IPS DF 6.9 (cell line): ENCODE measurements around the gene CAMTA1.

Experiments used
- DNase-seq: peaks from one replicate; pipeline ENCODE4 v3.0.0-alpha.2; 2013; ENCODE audit warnings: low read depth, low spot score
- H3K27ac ChIP-seq: one replicate; pipeline ENCODE4 v1.5.1; 2013; ENCODE audit warnings: low read length, control low read depth
- H3K27me3 ChIP-seq: 2 replicates; pipeline ENCODE4 v1.6.1; 2013; ENCODE audit warnings: mild to moderate bottlenecking, low read length; ENCODE audit not compliant: control insufficient read depth, insufficient read depth
- H3K36me3 ChIP-seq: 2 replicates; pipeline ENCODE4 v1.6.1; 2013; ENCODE audit warnings: low read length; ENCODE audit not compliant: control insufficient read depth, insufficient read depth
- H3K4me1 ChIP-seq: 2 replicates; pipeline ENCODE4 v1.6.1; 2013; ENCODE audit warnings: low read length; ENCODE audit not compliant: control insufficient read depth, insufficient read depth
- H3K4me3 ChIP-seq: 2 replicates; pipeline ENCODE4 v1.5.1; 2013; ENCODE audit warnings: mild to moderate bottlenecking, low read length
- H3K9me3 ChIP-seq: 2 replicates; pipeline ENCODE4 v1.6.1; 2013; ENCODE audit warnings: low read length, inconsistent platforms; ENCODE audit not compliant: control insufficient read depth, insufficient read depth
- WGBS: extraction: QIAGEN DNeasy Blood & Tissue Kit; methylation state at CpG from one replicate; pipeline ENCODE4 v1.1.7; 2013; ENCODE audit warnings: mixed read lengths, missing lambda C conversion rate; ENCODE audit not compliant: insufficient read length, insufficient coverage; 5-methylcytosine and 5-hydroxymethylcytosine counted together

The CAMTA1 gene

GRCh38 chr1:7485086-7485780, 700.0 kb downstream of the CAMTA1 start:
- Histone ChIP-seq H3K27me3 (no peaks in the 10 kb centered on the region), H3K4me3 (no peak overlapping the region), H3K36me3 (no peaks in the 10 kb centered on the region; the same call in 1 of the 2 replicates), H3K4me1 (peaks cover 2% of the 10 kb centered on the region), H3K27ac (no peak overlapping the region), H3K9me3 (no peaks in the 10 kb centered on the region)
- no peak for DNase-seq
- no CpG with 5 or more reads among the region's 10 CpGs for WGBS

GRCh38 chr1:7485826-7486225, 700.6 kb downstream of the CAMTA1 start:
- DNase-seq, result no peak
- no peaks in the 10 kb centered on the region; the same call in 1 of the 2 replicates for H3K36me3 ChIP-seq
- no CpG with 5 or more reads among the region's 6 CpGs for WGBS
- no peaks in the 10 kb centered on the region for H3K27me3 ChIP-seq
- H3K9me3 ChIP-seq, result no peaks in the 10 kb centered on the region
- peaks cover 2% of the 10 kb centered on the region for H3K4me1 ChIP-seq
- H3K27ac ChIP-seq, result no peak overlapping the region
- H3K4me3 ChIP-seq, result no peak overlapping the region

- no peak overlapping the region for H3K27ac ChIP-seq
- no peaks in the 10 kb centered on the region for H3K9me3 ChIP-seq
- no peak for DNase-seq
- no CpG with 5 or more reads among the region's 8 CpGs for WGBS
- no peaks in the 10 kb centered on the region for H3K27me3 ChIP-seq
- peaks cover 4% of the 10 kb centered on the region for H3K4me1 ChIP-seq
- no peaks in the 10 kb centered on the region; the same call in 1 of the 2 replicates for H3K36me3 ChIP-seq
- no peak overlapping the region for H3K4me3 ChIP-seq
Measured at GRCh38 chr1:7487766-7488474, 702.7 kb downstream of the CAMTA1 start.

GRCh38 chr1:7488475-7488842, 703.2 kb downstream of the CAMTA1 start:
- WGBS, result no CpG with 5 or more reads among the region's 1 CpG
- Histone ChIP-seq H3K36me3 (no peaks in the 10 kb centered on the region; the same call in 1 of the 2 replicates), H3K27ac (no peak overlapping the region), H3K4me3 (no peak overlapping the region), H3K27me3 (no peaks in the 10 kb centered on the region), H3K9me3 (no peaks in the 10 kb centered on the region), H3K4me1 (peaks cover 3% of the 10 kb centered on the region; the same call in 1 of the 2 replicates)
- no peak for DNase-seq

- H3K4me1 ChIP-seq, result peaks cover 3% of the 10 kb centered on the region; the same call in 1 of the 2 replicates
- H3K27ac ChIP-seq, result no peak overlapping the region
- no peaks in the 10 kb centered on the region for H3K27me3 ChIP-seq
- WGBS, result no CpG with 5 or more reads among the region's 13 CpGs
- no peak for DNase-seq
- H3K4me3 ChIP-seq, result no peak overlapping the region
- H3K36me3 ChIP-seq, result no peaks in the 10 kb centered on the region
- H3K9me3 ChIP-seq, result no peaks in the 10 kb centered on the region
Measured at GRCh38 chr1:7489586-7489985, 704.3 kb downstream of the CAMTA1 start.

- no CpG with 5 or more reads among the region's 10 CpGs for WGBS
- Histone ChIP-seq H3K9me3 (no peaks in the 10 kb centered on the region), H3K4me3 (no peak overlapping the region), H3K27ac (no peak overlapping the region), H3K4me1 (peaks cover 3% of the 10 kb centered on the region; the same call in 1 of the 2 replicates), H3K36me3 (no peaks in the 10 kb centered on the region), H3K27me3 (no peaks in the 10 kb centered on the region)
- DNase-seq, result no peak
Measured at GRCh38 chr1:7490576-7490975, 705.3 kb downstream of the CAMTA1 start.

GRCh38 chr1:7491109-7491817, 706.0 kb downstream of the CAMTA1 start:
- Histone ChIP-seq H3K36me3 (no peaks in the 10 kb centered on the region), H3K27ac (no peak overlapping the region), H3K27me3 (no peaks in the 10 kb centered on the region), H3K4me3 (no peak overlapping the region), H3K4me1 (peaks cover 3% of the 10 kb centered on the region; the same call in 1 of the 2 replicates), H3K9me3 (no peaks in the 10 kb centered on the region)
- no CpG with 5 or more reads among the region's 17 CpGs for WGBS
- DNase-seq, result no peak

GRCh38 chr1:7491818-7492173, 706.5 kb downstream of the CAMTA1 start:
- Histone ChIP-seq H3K27ac (no peak overlapping the region), H3K4me1 (peaks cover 3% of the 10 kb centered on the region; the same call in 1 of the 2 replicates), H3K4me3 (no peak overlapping the region), H3K36me3 (no peaks in the 10 kb centered on the region), H3K9me3 (no peaks in the 10 kb centered on the region), H3K27me3 (no peaks in the 10 kb centered on the region)
- DNase-seq, result no peak
- no CpG with 5 or more reads among the region's 7 CpGs for WGBS

- H3K4me1 ChIP-seq, result peaks cover 3% of the 10 kb centered on the region; the same call in 1 of the 2 replicates
- no peaks in the 10 kb centered on the region for H3K36me3 ChIP-seq
- H3K27me3 ChIP-seq, result no peaks in the 10 kb centered on the region
- no CpG with 5 or more reads among the region's 17 CpGs for WGBS
- H3K9me3 ChIP-seq, result no peaks in the 10 kb centered on the region
- H3K4me3 ChIP-seq, result no peak overlapping the region
- no peak for DNase-seq
- no peak overlapping the region for H3K27ac ChIP-seq
Measured at GRCh38 chr1:7493711-7494454, 708.6 kb downstream of the CAMTA1 start.

- Histone ChIP-seq H3K27ac (no peak overlapping the region), H3K4me1 (peaks cover 3% of the 10 kb centered on the region; the same call in 1 of the 2 replicates), H3K9me3 (no peaks in the 10 kb centered on the region), H3K36me3 (no peaks in the 10 kb centered on the region), H3K4me3 (no peak overlapping the region), H3K27me3 (no peaks in the 10 kb centered on the region)
- no peak for DNase-seq
- WGBS, result no CpG with 5 or more reads among the region's 11 CpGs
Measured at GRCh38 chr1:7495962-7496361, 710.7 kb downstream of the CAMTA1 start.
